Astrocyte of the cerebellum (primary cell): ENCODE data around the gene MESD.
A peak's percentile ranks its signal among the peaks of the same experiment; 100 is the strongest.

ENCODE experiments used
- DNase-seq: peaks from one replicate; pipeline ENCODE4 v3.0.0-alpha.2; 2011; ENCODE audit warnings: low read depth
- H3K4me3 ChIP-seq: 2 replicates; pipeline ENCODE4 v1.5.1; 2011; ENCODE audit warnings: mild to moderate bottlenecking, low read depth, low read length, moderate library complexity
- CTCF ChIP-seq: IDR thresholded peaks from 2 replicates; pipeline ENCODE4 v1.5.1; 2012; ENCODE audit warnings: low read length, low read depth, moderate library complexity, mild to moderate bottlenecking; ENCODE audit errors: missing control alignments
- in situ Hi-C: cut with HindIII; loops from 2 replicates; pipeline ENCODE4 v1.10.0; 2017; ENCODE audit warnings: low sequenced_read_pairs

MESD gene

DNA sequence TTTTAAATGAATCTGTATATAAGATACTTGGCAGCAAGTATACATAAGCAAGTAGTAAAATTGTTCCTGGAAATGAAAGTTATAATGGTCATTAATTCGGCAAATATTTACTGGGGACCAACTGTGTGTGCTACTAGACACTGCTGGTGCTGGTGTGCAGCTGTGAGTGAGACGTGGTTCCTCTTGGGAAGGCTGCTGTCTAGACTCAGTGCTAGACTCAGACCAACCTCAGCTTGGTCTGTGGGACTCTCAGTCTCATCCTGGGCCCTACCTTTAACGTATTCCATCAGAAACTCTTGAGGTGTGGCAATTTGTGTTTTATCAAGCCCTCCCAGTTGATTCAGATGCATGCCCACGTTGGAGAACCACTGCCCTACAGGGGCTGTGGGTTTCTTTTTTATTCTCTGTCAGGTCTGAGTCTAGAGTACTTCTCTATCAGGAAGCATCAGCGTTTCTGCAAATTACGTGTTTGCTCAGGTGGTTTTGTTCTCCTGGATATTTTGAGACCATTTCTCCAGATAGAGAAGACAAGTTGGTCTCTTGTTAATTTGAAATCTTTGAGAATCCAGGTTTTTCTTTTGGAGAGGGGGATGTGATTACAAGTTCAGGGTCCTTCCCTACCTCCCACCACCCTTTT is 17.9 kb upstream of the MESD start:
- TF ChIP-seq CTCF = no peak
- H3K4me3 ChIP-seq = no peak overlapping the region
- in situ Hi-C loops = no loop called here
- no peak for DNase-seq

- in situ Hi-C loops = no loop called here
- no peak for TF ChIP-seq CTCF
- no peak overlapping the region for H3K4me3 ChIP-seq
- DNase-seq = no peak
Measured at GRCh38 chr15:81006124-81006523, 16.5 kb upstream of the MESD start.

DNA sequence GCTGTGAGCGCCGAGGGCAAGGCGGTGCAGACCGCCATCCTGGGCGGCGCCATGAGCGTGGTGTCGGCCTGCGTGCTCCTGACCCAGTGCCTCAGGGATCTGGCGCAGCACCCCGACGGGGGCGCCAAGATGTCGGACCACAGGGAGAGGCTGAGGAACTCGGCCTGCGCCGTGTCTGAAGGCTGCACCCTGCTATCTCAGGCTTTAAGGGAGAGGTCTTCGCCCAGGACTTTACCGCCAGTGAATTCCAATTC is 13.4 kb upstream of the MESD start:
- TF ChIP-seq CTCF = no peak
- in situ Hi-C loops = no loop called here
- DNase-seq = no peak
- peak overlapping the region; percentile 77 for H3K4me3 ChIP-seq

- H3K4me3 ChIP-seq = peak overlapping the region; percentile 77
- DNase-seq = no peak
- TF ChIP-seq CTCF = no peak
- in situ Hi-C loops = no loop called here
Measured at GRCh38 chr15:81002331-81003096, 12.9 kb upstream of the MESD start.

DNA sequence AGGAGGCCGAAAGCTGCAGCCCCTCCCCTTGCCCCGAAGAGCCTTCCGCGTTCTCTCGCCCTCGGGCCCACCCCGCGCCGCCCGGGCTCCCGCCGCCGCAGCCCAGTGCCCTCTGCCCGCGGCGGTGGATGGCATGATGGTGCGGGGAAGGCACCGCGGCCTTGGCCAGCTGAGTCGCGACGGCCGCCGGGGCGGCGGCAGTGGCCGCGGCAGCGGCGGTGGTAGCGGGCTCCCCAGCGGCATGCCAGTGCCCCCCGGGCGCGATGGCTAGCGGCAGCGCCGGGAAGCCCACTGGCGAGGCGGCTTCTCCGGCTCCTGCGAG is 12.4 kb upstream of the MESD start:
- DNase-seq = no peak
- TF ChIP-seq CTCF = no peak
- peak overlapping the region; percentile 77 for H3K4me3 ChIP-seq
- in situ Hi-C loops = no loop called here

- no peak for TF ChIP-seq CTCF
- peak overlapping the region; percentile 77 for H3K4me3 ChIP-seq
- no peak for DNase-seq
- in situ Hi-C loops = no loop called here
Measured at GRCh38 chr15:81001152-81002008, 11.8 kb upstream of the MESD start.
